ENCODE data around the gene PCSK9. TPM values are rescaled to one million over a fixed set of nuclear protein-coding genes. Genes with fewer than 3 reads are reported as not detected.
A peak's percentile ranks its signal among the peaks of the same experiment; 100 is the strongest.

PCSK9 gene
- not detected for total RNA-seq (2013)
- polyA plus RNA-seq (not detected), polyA minus RNA-seq (0.14 and 0.56 TPM in 2 replicates), total RNA-seq (0 to 1.2 (median 0) reads per million in 11 experiments)

DNA sequence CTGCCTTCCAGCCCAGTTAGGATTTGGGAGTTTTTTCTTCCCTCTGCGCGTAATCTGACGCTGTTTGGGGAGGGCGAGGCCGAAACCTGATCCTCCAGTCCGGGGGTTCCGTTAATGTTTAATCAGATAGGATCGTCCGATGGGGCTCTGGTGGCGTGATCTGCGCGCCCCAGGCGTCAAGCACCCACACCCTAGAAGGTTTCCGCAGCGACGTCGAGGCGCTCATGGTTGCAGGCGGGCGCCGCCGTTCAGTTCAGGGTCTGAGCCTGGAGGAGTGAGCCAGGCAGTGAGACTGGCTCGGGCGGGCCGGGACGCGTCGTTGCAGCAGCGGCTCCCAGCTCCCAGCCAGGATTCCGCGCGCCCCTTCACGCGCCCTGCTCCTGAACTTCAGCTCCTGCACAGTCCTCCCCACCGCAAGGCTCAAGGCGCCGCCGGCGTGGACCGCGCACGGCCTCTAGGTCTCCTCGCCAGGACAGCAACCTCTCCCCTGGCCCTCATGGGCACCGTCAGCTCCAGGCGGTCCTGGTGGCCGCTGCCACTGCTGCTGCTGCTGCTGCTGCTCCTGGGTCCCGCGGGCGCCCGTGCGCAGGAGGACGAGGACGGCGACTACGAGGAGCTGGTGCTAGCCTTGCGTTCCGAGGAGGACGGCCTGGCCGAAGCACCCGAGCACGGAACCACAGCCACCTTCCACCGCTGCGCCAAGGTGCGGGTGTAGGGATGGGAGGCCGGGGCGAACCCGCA is at the start of gene PCSK9:
Gene PCSK9 (plus strand): TSS at position 207 of the 741 bp plus-strand sequence. CDS start 290 bp downstream, at position 497.
- H2AFZ ChIP-seq (ENCODE audit: insufficient read depth, low read depth, low read length, poor library complexity, severe bottlenecking), result no peak within 1 kb of the TSS

DNA sequence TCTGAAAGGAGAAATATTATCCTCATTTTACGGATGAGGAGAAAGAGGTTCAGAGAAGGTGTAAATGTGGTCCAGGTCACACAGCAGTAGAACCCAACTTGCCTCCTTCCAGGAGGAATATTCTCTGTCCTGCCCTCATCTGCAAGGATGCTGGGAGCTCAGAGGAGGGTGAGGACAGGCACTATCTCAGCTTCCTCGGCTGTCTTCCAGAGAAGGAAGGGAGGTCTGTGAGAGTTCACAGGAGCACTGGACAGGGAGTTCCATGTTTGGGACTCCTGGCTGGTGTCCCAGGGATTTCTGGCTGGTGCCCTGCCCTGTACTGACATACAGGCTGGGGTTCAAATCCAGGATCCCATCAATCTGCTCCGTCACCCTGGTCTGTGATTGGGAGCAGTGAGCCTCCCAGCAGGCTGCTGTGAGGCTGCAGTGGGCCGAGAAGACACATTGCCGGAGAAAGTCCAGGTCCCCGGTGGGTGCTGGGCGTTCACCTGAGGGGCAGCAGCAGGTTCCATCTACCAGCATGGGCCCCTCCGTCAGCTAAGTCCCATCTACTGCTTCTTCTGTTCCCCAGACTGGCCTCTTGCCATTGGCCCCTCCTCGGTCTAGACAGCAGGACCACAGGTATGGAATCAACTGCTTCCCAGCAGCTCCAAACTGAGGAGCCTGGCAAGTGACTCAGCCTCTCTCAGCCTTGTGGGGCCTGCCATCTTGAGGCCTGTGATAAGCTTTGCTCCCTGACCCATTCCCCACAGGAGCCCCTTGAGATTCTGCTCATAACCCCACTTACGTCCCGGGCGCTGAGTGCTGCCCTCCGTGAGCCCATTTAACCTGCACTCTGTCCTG is 49.2 kb upstream of the PCSK9 start:
- no peak overlapping the region for H2AFZ ChIP-seq (ENCODE audit: insufficient read depth, low read depth, low read length, poor library complexity, severe bottlenecking)
- H3K36me3 ChIP-seq (replicated peaks in 1 of 2; ENCODE audit: control insufficient read depth in 1 of 2, insufficient read depth in 2 of 2, low read length in 2 of 2), result no peaks in the 10 kb centered on the region
- H3K4me2 ChIP-seq (replicated peaks; ENCODE audit: extremely low read depth, low read length, poor library complexity, severe bottlenecking), result no peak overlapping the region
- WGBS (ENCODE audit: insufficient coverage), result 84% methylated on average over 7 of the region's 13 CpGs
- Mint-ChIP-seq H3K4me1 (no peaks in the 10 kb centered on the region), H3K27me3 (ENCODE audit: low read depth in 3 of 3) (peaks cover 7 to 29% (median 11%) of the 10 kb centered on the region in 3 donors), H3K4me3 (no peak overlapping the region), H3K9me3 (peaks cover 0 to 3% (median 0%) of the 10 kb centered on the region in 7 donors), H3K27ac (no peak overlapping the region), H3K36me3 (no peaks in the 10 kb centered on the region)
- H3K4me1 ChIP-seq (ENCODE audit: control insufficient read depth in 1 of 2, insufficient read depth in 2 of 2, low read length in 2 of 2), result no peaks in the 10 kb centered on the region
- no peaks in the 10 kb centered on the region for H4K20me1 ChIP-seq (ENCODE audit: insufficient read depth, low read length)
- intact Hi-C loops (cut with micrococcal nuclease), result no loop called here
- no peak overlapping the region for H3K27ac ChIP-seq (ENCODE audit: low read depth in 1 of 2, low read length in 2 of 2)
- DNase-seq, result no peak
- TF ChIP-seq, protein P1, sequence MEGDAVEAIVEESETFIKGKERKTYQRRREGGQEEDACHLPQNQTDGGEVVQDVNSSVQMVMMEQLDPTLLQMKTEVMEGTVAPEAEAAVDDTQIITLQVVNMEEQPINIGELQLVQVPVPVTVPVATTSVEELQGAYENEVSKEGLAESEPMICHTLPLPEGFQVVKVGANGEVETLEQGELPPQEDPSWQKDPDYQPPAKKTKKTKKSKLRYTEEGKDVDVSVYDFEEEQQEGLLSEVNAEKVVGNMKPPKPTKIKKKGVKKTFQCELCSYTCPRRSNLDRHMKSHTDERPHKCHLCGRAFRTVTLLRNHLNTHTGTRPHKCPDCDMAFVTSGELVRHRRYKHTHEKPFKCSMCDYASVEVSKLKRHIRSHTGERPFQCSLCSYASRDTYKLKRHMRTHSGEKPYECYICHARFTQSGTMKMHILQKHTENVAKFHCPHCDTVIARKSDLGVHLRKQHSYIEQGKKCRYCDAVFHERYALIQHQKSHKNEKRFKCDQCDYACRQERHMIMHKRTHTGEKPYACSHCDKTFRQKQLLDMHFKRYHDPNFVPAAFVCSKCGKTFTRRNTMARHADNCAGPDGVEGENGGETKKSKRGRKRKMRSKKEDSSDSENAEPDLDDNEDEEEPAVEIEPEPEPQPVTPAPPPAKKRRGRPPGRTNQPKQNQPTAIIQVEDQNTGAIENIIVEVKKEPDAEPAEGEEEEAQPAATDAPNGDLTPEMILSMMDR (IDR thresholded peaks at IDR 0.05), result no peak
- no peak overlapping the region for H3K9ac ChIP-seq (ENCODE audit: insufficient read depth, low read length, poor library complexity, severe bottlenecking)
- H3K4me3 ChIP-seq (replicated peaks in 1 of 3; ENCODE audit: low read depth in 2 of 3, low read length in 3 of 3), result no peak overlapping the region
- peaks cover 0 to 2% of the 10 kb centered on the region in 2 donors for H3K27me3 ChIP-seq (ENCODE audit: control insufficient read depth in 2 of 2, insufficient read depth in 2 of 2, low read length in 2 of 2)
- no peaks in the 10 kb centered on the region for H3K79me2 ChIP-seq (ENCODE audit: insufficient read depth, low read length)
- H3K9me3 ChIP-seq (replicated peaks in 1 of 2; ENCODE audit: control insufficient read depth in 1 of 2, insufficient read depth in 1 of 2, low read length in 2 of 2), result no peaks in the 10 kb centered on the region

More for the DNA sequence above, at the start of gene PCSK9:
- no peak for DNase-seq
- intact Hi-C loops (cut with micrococcal nuclease), result no loop called here
- Histone ChIP-seq H3K4me1 (ENCODE audit: control insufficient read depth in 1 of 2, insufficient read depth in 2 of 2, low read length in 2 of 2) (peaks cover 17 to 27% of the 10 kb centered on the region in 2 donors), H3K9ac (ENCODE audit: insufficient read depth, low read length, poor library complexity, severe bottlenecking) (no peak within 1 kb of the TSS), H3K36me3 (replicated peaks in 1 of 2; ENCODE audit: control insufficient read depth in 1 of 2, insufficient read depth in 2 of 2, low read length in 2 of 2) (no peaks in the 10 kb centered on the region), H3K79me2 (ENCODE audit: insufficient read depth, low read length) (no peaks in the 10 kb centered on the region), H3K9me3 (replicated peaks in 1 of 2; ENCODE audit: control insufficient read depth in 1 of 2, insufficient read depth in 1 of 2, low read length in 2 of 2) (peaks cover 0 to 11% of the 10 kb centered on the region in 2 donors), H4K20me1 (ENCODE audit: insufficient read depth, low read length) (no peaks in the 10 kb centered on the region), H3K27me3 (ENCODE audit: control insufficient read depth in 2 of 2, insufficient read depth in 2 of 2, low read length in 2 of 2) (peaks cover 30 to 49% of the 10 kb centered on the region in 2 donors), H3K27ac (ENCODE audit: low read depth in 1 of 2, low read length in 2 of 2) (no peak within 1 kb of the TSS), H3K4me2 (replicated peaks; ENCODE audit: extremely low read depth, low read length, poor library complexity, severe bottlenecking) (peak within 1 kb of the TSS; percentile 40), H3K4me3 (replicated peaks in 1 of 3; ENCODE audit: low read depth in 2 of 3, low read length in 3 of 3) (no peak within 1 kb of the TSS)
- Mint-ChIP-seq H3K4me1 (peaks cover 36% of the 10 kb centered on the region), H3K4me3 (peak within 1 kb of the TSS; percentile 31 to 88), H3K36me3 (no peaks in the 10 kb centered on the region), H3K9me3 (peaks cover 0 to 10% (median 2%) of the 10 kb centered on the region in 7 donors), H3K27ac (no peak within 1 kb of the TSS), H3K27me3 (ENCODE audit: low read depth in 3 of 3) (peaks cover 53 to 68% (median 57%) of the 10 kb centered on the region in 3 donors)
- under 1% methylated on average over 59 of the region's 67 CpGs for WGBS (ENCODE audit: insufficient coverage)
- TF ChIP-seq, protein P1 (IDR thresholded peaks at IDR 0.05), result no peak
